Inflammatory macrophage treated with lipopolysaccharide for 1 hour (primary cell): ENCODE results near the gene DOCK1.

Source experiments
- DNase-seq, 2 donors: peaks; one replicate each; pipeline ENCODE4 v3.0.0-alpha.2; 2020 to 2022

Gene DOCK1

DNA sequence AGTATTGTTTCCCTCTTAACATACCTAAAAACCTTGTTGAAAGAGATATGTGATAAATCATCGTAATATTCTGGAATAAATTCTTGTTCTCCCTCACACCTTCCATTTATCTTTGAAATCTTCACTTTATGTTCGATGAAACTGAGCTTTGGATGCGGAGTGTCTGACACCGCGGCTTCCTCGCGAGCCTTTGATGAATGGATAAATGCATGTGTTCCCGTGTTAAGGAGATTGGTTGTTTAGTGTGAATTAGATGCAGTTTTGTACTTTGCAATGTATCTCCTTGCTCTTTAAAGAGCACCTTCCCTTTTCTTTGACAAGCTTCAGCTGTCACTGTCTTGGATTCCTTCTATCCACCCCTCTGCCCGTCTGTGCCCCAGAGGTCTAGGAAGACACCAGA, 138.1 kb downstream of the DOCK1 start:
- DNase-seq = no peak

DNA sequence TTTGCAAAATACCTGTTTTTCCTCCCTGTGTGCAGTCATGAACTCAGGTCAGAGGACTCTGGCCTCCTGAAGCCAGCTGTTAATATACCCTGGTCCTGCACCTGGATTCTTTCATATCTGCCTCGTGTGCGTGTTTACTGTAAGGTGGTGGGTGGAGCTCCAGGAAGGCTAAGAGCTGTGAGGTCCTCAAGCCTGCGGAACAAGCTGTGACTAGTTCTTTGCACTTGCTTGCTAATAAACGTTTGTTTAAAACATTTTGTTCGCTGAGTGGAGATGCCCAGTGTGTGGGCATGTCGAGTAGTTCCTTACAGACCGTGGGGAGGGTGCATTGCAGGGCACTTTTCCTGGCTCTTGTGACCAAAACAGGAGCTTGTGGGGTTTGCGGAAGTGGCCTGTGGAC, 139.0 kb downstream of the DOCK1 start:
- no peak for DNase-seq

DNA sequence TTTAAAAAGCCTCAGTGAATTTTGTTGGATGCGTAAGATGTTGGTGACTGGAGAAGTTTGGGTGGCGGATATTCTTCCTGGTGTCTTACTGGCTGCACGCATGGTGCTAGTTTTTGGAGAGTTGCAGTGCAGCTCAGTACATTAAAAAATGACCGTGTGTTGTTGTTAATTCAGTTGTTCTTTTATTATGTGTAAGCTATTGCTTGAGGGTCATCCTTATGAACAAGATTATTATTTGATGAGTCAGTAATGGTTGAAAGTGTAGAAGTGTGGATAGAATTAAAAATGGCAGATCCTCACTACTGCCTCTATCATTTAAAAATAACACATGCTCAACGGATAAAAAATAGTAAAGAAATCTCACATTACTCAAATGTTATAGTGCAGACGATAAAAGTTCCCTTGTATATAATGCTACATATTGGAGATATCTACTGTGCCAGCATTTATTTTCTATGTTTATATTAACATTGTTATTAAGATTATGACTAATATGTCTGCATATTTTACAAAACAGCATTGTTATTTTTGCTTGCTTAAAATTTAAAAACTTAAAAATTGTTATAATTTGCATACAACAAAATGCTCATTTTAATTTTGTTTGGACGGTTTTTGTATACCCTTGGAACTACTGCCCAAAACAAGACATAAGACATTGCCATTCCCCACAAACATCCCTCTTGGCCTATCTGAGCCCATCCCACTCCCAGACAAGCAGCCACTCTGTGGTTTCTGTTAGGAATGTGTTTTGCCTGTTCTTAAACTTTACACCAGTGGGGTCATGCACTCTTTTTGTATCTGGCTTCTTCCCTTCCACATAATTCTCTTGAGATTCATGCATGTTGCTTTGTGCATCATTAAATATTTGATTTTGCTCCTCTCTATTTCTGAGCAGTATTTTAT, 142.0 kb downstream of the DOCK1 start:
- no peak for DNase-seq

DNA sequence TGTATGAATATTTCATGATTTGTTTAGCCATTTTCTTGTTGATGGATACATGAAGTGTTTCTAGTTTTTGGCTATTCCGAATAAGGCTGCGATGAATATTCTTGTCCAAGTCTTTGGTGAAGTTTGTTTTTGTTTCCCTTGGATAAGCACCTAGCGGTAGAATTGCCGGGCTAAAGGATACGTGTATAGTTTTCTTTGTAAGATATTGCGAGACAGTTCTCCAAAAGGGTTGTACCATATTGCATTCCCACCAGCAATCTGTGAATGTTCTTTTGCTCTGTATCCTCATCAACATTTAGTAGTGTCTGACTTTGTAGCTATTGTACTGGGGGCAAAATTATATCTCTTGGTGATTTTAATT, 142.6 kb downstream of the DOCK1 start:
- no peak for DNase-seq

DNA sequence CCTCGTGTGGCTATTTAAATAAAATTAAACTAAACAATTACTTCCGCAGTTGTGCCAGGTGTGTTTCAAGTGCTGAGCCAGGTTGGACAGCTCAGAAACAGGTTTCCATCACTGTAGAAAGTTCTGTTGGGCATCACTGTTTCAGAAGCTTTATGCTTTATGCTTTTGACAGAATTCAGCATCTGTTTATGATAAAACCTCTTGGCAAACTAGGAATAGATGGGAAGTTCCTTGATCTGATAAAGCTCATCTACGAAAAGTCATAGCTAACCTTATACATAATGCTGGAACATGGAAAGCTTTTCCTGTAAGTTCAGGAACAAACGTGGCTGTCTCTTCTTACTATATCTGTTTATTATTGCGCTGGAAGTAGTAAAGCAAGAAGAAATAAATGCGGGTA, 143.4 kb downstream of the DOCK1 start:
- DNase-seq = no peak

DNA sequence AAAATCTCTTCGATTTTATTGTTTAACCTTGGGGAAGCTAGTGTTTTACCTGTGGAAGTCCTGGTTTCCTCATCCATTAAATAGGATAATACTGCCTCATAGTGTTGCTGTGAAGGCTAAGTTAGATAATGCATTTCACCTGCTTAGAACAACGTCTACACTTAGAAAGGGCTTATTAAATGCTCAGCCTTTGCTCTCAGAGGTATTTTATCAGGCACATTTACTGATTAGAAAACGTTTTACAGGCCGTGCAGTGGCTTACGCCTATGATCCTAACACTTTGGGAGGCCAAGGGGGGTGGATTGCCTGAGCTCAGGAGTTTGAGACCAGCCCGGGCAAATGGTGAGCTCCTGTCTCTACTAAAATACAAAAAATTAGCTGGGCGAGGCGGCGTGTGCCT, 146.8 kb downstream of the DOCK1 start:
- DNase-seq = no peak

DNA sequence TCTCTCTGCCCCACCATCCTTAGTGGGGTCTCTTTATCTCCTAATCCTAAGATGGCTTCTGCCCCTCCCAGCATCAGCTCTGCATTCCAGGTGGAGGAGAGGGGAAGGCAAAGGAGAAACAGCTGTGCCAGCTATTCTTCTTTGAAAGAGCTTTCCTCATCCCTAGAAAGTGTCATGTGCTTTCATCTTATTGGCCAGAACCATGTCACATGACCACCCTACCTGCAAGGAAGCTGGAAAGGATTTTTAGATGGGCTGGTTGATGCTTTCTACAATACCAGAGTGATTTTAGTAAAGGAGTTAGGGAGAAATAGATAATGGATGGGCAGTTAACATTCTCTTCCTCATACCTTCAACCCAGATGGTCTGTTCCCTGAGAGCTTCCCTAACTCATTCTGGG, 150.0 kb downstream of the DOCK1 start:
- no peak for DNase-seq

DNA sequence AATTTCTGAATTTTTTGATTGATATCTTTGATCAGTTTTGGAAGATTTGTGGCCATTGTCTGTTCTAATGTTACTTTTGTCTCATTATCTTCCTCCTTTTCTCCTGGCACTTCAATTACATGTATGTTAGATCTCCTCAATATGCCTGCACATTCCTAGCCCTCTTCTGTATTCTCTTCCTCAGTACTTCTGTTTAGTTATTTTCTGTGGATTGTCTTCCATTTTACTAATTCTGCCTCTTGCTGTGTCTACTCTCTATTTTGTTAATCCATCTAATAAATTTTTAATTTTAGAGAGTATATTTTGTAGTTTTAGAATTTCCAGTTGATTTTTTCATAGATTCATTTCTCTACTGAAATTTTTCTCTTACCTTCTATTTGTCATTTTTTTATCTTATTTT, 154.1 kb downstream of the DOCK1 start:
- no peak for DNase-seq

DNA sequence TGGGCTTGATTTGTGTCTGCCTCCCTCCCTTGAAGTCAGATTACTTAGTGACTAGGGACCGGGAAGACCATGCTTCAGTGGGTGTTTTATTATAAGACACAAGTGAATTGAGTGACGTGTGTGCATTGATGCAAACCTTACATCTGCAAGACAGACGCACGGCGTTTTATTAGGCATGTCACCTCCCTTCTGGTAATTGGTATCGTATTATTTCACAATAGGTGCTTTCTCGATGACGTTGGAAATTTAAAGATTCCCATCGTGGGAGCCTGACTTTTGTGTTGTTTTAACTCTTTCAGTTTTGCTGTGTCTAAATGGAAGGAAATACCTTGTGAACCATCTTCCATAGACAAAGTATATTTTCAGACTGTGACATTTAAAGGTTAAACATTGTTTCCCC, 158.5 kb downstream of the DOCK1 start:
- DNase-seq = no peak

DNA sequence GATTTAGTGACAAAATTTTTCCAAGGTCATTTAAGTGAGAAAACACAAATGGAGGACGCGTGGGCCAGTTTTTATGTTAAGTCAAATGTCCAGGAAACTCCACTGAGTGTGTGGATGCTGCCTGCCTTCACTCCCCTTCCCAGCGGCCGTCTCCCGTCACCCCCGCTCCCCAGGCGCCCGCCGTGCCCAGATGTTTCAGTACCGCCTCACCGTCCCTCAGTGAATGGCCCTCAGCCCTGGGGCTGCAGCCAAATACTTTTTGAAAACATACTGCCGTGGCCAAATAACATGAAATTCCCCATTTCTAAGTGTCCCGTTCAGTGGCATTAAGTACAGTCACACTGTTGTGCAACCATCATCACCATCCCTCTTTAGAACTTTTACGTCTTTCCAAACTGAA, 159.2 kb downstream of the DOCK1 start:
- no peak for DNase-seq

DNA sequence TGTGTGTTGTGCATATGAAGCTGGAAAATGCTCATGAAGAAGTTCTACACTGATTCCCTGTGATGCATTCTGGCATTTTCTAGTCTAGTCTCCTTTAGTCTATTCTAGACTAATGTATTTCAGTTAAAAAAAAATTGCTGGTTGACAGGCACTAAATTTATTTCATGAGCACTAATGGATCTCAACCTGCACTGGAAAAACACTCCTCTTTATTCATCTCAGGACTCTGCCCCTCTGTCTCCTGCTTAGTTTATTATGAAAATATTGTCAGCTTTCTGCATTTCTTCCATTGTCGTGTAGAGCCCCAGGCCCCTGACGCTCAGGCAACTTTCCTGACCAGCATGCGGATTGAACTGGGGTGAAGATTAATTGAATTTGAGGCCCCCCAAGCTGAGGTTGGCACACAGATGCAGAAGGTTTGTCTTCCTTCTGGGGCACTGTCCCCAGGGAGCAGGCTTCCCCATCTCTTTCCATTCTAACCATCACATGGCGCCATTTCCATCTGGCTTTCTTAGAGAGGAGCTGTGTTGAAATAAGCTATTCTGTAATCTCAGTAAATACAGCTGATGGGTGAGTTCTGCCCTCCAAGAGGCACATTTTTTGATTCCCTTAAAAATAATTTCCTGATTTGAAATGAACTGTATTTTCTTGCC, 162.4 kb downstream of the DOCK1 start:
- no peak for DNase-seq

DNA sequence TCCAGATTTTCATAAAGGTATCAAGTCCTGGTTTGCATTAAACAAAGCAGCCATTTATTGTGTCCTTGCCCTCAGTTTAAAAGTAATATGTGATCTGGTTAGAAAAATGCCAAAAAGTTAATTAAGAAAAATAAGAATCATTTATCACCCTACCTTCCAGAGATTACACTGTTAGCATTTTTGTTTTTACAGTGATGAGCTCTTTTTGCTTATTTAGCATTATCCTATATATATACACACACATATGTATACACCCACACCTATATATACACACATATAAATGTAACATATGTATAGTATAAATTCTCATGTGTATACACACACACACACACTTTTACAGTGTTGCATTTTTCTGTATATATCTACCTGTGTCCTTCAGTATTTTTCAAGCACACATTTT, 163.3 kb downstream of the DOCK1 start:
- no peak for DNase-seq

DNA sequence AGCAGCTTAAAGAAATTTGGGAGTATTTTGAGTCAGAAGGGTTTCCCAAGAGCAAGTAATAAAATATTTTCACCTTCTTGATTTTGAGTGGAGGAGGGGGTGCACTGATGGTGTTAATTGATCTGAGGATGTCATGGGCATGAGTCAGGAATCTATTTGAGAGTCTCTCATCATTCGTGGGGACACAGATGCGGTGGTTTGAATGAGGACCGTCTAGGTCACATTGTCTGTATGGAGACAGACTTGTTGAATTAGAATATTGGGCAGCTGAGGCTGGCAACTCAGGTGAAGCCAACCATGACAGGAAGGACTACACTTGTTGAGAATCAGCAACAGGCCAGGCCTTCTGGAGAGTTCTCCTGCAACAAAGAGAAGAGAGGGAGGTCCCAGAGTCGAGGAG, 164.2 kb downstream of the DOCK1 start:
- no peak for DNase-seq

DNA sequence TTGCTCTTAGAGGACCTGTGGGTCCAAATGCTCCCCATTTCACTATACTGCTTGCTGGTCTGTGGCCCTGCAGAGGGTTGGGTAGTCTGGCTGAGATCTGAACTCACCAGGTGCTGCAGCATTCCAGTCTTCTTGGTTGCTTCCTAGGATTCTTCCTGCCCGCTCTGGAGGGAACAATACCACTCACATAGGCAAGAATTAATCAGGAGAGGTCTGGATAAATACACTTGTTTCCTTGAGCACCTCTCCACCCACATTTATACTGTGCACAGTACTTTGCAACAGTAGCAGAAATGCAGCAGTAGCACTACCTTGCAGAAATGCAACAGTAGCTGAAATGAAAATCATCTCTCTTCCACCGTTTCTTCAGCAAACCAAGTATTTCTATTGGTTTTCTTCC, 165.9 kb downstream of the DOCK1 start:
- DNase-seq = no peak

DNA sequence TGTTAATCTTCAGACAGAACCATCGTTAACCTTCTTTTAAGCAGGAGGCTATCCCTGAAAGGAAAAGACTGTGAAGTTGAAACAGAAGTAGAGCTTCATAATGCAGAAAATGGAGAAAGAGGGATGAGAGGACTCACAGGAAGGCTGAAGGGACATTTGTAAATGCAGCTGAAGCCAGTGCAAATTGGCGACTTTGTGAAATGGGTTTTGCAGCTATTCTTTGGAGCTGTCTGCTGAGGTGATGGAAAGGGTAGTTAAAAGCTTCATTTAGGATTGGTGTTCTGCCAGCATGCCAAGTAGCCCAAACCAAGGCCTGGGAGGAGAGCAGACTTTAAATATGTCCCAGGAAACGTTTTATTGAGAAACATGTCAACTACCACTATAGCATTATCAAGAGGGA, 168.4 kb downstream of the DOCK1 start:
- no peak for DNase-seq

DNA sequence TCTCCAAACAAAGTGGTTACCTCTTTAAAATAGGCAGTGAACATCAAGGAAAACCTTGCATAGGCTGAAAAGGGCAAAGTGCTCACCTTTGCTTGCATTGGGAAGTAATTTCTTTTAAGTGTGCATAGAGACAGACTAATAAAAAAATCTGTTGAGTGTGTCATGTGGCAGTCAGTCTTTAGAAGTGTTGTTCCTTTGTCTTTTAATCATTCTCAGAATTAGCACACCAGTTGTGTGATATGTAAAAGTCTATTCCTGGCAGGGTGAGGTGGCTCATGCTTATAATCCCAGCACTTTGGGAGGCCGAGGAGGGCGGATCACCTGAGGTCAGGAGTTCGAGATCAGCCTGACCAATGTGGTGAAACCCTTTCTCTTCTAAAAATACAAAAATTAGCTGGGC, 174.2 kb downstream of the DOCK1 start:
- DNase-seq = no peak

DNA sequence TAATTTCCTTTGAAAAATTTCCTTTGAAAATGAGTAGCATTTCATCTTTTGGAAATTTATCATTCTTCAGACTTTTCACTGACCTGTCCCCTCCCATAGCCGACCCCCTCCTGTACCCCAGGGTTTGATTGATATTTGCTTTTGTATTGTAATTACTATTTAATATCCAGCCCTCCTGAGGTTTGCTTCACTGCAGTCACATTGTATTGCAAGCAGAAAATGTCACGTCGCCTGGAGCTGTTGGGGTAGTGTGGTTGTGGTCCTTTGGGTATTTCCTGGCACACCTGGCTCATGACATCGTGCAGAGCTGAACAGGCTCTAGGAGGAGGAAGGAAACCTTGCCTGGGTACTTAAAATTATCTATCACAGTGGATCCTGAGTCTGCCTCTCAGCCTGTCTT, 175.1 kb downstream of the DOCK1 start:
- DNase-seq = no peak

DNA sequence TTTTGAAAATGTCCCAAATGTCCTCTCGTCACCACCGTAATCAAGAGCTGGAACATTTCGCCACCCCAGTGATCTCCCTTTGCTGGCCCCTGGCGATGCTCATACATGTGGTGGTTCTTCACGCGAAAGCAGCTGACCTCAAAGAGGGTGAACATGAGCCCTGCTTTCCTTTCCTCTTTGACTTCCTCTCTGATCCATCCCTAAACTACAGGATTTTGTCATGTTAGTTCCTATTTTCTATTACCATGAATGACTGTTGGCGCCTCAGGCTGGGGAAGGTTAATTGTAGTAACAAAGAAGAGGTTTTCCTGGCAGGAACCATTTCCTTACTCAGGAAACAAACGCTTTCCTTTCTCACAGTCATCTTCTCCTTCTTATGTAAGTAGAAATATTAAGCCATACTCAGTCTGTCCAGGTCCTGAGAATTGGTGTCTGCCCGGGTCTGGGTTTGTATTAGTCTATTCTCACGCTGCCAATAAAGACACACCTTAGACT, 176.7 kb downstream of the DOCK1 start:
- peak; percentile 3 to 5 for DNase-seq

DNA sequence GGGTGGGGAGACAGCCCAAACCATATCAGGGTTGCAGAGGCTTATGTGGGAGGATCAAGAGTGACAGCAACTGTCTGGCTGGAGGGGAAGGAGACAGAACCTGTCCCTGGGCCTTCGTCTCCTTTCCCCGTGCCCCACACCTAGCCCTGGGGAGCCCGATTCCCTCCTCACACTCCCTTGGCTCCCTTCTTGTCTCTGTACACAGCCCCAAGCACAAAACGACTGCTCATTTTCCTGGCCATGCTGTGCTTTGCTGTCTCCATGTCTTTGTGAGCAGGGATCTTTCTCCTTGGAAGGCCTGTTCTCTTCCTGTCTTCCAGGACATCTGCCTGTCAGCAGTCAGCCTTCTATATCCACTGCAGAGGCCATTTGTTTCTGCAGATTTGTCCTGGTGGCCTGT, 177.4 kb downstream of the DOCK1 start:
- DNase-seq = no peak

DNA sequence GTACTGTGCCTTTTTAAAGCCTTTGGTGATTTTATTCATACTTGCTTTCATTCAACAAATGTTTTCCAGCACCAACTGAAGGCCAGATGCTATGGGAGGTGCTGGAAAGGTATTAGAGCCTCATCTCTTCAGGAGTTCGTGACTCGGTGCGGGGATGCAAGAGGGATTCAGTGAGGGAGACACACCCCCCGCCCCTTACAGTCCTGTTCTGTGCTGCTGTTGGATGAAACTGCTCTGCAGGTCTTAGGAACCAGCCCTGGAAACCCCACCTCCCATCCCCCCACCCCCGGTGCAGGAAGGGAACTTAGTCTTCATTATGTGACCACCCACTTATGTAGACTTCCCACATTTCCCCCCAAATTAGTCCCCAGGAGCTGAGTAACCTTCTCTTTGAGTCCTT, 180.7 kb downstream of the DOCK1 start:
- no peak for DNase-seq

DNA sequence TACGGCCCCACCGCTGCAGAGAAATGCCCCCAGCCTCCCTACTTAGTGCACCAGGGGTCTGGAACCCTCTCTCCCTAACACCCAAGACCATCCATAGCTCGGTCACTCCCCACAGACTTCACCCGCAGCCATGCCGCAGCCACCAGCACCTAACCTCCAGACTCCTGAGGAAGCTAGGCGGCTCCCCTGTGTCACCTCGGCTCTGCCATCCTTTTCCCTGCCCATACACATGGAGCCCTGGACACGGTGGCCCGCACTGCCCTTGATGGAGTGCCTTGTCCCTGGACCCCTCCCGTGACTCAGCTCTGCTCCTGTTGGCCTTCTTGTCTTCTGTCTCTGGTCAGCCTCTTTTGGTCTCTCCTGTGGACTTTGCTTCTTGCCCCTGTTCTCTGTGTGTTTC, 183.7 kb downstream of the DOCK1 start:
- DNase-seq = no peak

DNA sequence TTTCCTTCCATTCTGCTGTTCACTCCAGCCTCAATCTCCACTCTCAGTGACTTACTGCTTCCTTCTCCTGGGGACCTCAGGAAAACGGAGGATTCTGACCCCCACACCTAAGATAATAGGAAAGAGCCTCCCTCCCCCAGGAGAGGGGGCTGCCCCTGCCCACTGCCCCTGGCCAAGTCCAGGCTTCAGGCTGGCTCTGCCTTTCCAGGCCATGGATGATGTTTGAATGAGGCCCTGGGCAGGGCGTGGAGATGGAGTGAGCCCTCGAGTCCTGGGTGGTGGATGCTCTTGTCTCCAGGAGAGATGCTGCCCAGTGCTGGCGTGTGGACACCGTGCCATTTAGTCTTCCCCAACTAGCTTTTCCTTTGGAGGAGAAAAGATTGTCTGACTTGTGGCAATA, 184.2 kb downstream of the DOCK1 start:
- no peak for DNase-seq

DNA sequence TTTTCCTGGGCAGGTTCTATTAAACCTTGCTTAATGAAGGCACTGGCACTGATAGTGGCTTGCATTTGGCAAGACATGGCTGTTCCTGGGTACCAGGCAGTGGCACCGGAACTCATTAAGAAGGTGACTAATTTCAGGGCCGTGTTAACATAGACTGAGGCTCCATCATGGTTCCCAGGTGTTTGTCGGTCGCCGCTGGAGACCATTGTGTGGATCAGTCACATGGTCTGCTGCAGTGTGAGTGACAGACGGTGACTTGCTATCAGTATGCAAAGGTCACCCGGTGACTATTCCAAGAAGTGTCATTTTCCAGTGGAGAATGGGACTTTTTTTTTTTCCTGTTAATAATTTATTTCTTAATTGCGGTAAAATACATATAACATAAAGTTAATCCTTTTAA, 184.9 kb downstream of the DOCK1 start:
- DNase-seq = no peak

DNA sequence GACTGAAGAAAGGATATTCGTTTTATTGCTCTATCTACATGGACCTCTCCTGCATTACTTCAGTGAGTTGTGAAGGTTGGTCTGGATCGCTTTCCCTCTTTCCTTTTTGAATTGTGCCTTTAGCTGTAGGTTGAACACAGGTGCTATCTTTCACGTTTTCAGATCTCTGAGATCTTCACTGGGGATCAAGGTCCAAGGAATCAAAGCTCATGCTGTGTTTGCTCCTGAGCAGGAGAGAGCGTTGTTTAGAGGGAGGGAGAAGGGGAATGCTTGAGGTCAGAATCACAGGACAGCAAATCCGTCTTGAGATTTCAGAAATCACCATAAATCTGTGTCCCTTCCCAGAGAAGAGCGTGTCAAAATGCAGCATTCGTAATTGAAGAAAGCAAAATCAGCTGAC, 186.1 kb downstream of the DOCK1 start:
- no peak for DNase-seq

DNA sequence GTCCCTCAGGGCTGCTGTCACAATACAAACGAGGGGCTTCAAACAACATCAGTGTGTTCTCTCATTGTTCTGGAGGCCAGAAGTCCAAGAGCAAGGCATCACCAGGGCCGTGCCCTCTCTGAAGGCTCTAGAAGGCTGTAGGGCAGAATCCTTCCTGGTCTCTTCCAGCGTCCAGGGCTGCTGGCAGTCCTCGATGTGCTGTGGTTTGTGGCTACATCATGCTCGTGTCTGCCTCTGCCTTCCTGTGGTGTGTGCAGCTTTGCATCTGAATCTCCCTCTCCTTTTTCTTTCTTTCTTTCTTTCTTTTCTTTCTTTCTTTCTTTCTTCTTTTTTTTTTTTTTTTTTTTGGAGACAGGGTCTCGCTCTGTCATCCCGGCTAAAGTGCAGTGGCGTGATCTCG, 187.7 kb downstream of the DOCK1 start:
- no peak for DNase-seq
